Left ventricle myocardium inferior (tissue), 1 donor: ENCODE data around the gene PTPRM. TPM values are rescaled to one million over a fixed set of nuclear protein-coding genes. Genes with fewer than 3 reads are reported as not detected.

Source experiments
- DNase-seq: peaks from one replicate; pipeline ENCODE4 v3.0.0-alpha.2; 2020
- H3K27ac ChIP-seq: fragments of 200-600 bp; replicated peaks from 2 replicates; pipeline ENCODE4 v1.8.0; 2021
- H3K27me3 ChIP-seq: fragments of 200-600 bp; 2 replicates; pipeline ENCODE4 v1.8.0; 2021; ENCODE audit warnings: low read depth
- H3K36me3 ChIP-seq: fragments of 200-600 bp; 2 replicates; pipeline ENCODE4 v1.8.0; 2021
- H3K4me1 ChIP-seq: fragments of 200-600 bp; 2 replicates; pipeline ENCODE4 v1.8.0; 2021
- H3K4me3 ChIP-seq: fragments of 200-600 bp; 2 replicates; pipeline ENCODE4 v1.8.0; 2021; ENCODE audit warnings: mild to moderate bottlenecking, moderate library complexity
- H3K9me3 ChIP-seq: fragments of 200-600 bp; replicated peaks from 2 replicates; pipeline ENCODE4 v1.8.0; 2021
- intact Hi-C: fragments of 100-400 bp; cut with micrococcal nuclease; formaldehyde crosslinking; loops from one replicate; pipeline ENCODE4 v1.11.0; 2022
- total RNA-seq: library from RNA; stranded (reverse); fragmentation: NEBNext Ultra II Directional; extraction: Animal tissue kit (Norgen Biotek cat#: 25700); gene quantifications from one replicate; pipeline ENCODE4 v1.2.1, GENCODE V29; 2021
- TF ChIP-seq, protein P1 (sequence below): fragments of 200-600 bp; IDR thresholded peaks from 2 replicates; pipeline ENCODE4 v1.8.0; 2021; ENCODE audit warnings: antibody characterized with exemption, mild to moderate bottlenecking, borderline replicate concordance
- donor health status: DM: no; HTN: yes; CAD: no; lungs with severe emphysema.

Gene PTPRM
- total RNA-seq, 1 donor from 2014 or later: 132 TPM

DNA sequence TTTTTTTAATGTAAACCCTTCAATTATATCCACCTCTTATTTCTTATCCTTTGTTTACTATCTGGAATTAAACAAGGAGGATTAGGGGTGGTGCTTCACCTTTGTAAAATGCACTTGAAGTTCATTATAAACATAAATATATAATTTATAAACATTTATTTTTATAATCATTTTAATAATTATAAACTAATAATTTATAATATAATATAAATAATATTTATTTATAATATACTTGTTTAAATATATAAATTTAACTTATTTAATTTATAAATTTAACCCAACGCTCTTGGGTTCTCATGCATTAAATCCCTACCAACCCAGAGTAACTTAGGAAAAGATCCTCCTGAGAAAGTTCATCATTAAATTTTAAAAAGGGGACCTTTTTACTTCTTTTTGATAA lies 452.5 kb downstream of the PTPRM start:
- no peak overlapping the region for H3K27ac ChIP-seq
- H3K36me3 ChIP-seq: no peaks in the 10 kb centered on the region

DNA sequence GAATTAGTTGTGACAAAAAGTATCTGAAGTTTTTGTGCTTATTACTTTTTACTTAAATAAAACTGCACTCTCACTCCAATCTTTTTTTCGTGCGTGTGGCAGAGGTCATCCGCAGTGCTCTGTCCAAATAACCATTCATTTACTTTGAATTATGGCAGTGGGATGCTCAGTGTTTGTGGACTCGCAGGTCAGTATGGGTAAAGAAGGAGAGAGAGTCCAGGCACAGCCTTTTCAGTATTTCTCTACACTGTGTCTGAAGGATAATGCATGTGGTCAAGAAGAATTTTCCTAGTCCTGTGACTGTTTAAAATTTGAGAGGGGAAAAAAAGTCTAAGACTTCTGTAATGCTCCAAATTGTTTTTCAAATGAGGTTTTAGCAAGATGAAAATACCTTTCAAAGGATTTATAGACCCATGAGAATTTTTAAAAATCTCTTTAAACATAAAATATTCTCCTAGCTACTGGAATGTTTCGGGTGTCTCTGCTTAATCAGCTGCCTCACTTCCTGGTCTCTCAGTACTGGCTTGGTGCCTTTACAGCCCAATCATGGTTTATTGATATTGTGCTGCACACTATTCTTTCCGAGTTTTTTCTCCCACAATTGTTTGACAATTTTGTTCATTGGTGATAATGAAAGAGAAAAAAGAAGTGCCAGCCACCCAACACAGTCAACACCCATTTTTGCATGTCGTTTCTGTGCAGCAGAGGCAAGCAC lies 453.2 kb downstream of the PTPRM start:
- Histone ChIP-seq H3K4me3 (no peak overlapping the region), H3K9me3 (no peaks in the 10 kb centered on the region), H3K27me3 (no peaks in the 10 kb centered on the region), H3K4me1 (peaks cover 9% of the 10 kb centered on the region), H3K36me3 (no peaks in the 10 kb centered on the region), H3K27ac (no peak overlapping the region)
- no peak for DNase-seq
- TF ChIP-seq, protein P1, sequence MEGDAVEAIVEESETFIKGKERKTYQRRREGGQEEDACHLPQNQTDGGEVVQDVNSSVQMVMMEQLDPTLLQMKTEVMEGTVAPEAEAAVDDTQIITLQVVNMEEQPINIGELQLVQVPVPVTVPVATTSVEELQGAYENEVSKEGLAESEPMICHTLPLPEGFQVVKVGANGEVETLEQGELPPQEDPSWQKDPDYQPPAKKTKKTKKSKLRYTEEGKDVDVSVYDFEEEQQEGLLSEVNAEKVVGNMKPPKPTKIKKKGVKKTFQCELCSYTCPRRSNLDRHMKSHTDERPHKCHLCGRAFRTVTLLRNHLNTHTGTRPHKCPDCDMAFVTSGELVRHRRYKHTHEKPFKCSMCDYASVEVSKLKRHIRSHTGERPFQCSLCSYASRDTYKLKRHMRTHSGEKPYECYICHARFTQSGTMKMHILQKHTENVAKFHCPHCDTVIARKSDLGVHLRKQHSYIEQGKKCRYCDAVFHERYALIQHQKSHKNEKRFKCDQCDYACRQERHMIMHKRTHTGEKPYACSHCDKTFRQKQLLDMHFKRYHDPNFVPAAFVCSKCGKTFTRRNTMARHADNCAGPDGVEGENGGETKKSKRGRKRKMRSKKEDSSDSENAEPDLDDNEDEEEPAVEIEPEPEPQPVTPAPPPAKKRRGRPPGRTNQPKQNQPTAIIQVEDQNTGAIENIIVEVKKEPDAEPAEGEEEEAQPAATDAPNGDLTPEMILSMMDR: no peak
- intact Hi-C loops: no loop called here

More for the DNA sequence above, 452.5 kb downstream of the PTPRM start:
- Histone ChIP-seq H3K4me3 (no peak overlapping the region), H3K9me3 (no peaks in the 10 kb centered on the region), H3K4me1 (peaks cover 9% of the 10 kb centered on the region), H3K27me3 (no peaks in the 10 kb centered on the region)
- intact Hi-C loops: no loop called here
- DNase-seq: no peak
- TF ChIP-seq, protein P1: no peak

DNA sequence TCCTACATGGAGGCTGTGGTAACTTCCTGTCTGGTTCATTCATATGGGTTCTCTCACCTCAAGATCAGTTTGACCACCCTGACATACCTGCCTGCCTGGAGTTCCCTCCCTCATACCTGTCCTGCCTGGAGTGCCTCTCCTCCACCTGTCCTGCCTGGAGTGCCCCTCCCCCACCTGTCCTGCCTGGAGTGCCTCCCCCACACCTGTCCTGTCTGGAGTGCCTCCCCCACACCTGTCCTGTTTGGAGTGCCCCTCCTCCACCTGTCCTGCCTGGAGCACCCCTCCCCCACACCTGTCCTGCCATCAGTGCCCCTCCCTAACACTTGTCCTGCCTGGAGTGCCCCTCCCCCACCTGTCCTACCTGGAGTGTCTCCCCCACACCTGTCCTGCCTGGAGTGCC lies 461.9 kb downstream of the PTPRM start:
- intact Hi-C loops: no loop called here
- no peak for DNase-seq
- no peak overlapping the region for H3K27ac ChIP-seq
- H3K27me3 ChIP-seq: no peaks in the 10 kb centered on the region
- peaks cover 26% of the 10 kb centered on the region for H3K4me1 ChIP-seq
- no peaks in the 10 kb centered on the region for H3K36me3 ChIP-seq
- H3K4me3 ChIP-seq: no peak overlapping the region
- TF ChIP-seq, protein P1: no peak
- H3K9me3 ChIP-seq: no peaks in the 10 kb centered on the region

DNA sequence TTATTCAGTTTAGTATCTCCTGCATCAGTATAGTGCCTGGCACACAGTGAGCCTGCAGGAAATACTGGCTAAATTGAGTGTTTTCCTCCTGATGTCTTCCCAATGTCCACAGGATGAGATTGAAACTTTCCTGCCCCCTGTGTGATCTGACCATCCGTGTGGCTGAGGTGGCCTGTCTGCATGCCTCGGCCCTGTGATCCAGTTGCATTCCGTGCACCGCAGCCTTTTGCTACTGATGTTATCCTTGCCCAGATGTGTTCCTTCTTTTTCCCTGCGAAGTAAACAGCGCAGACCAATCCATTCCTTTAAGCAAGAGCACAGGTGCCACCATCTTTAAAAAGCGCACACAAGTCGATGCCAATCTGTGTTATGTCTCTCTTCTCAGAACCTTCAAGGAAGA lies 462.6 kb downstream of the PTPRM start:
- Histone ChIP-seq H3K36me3 (no peaks in the 10 kb centered on the region), H3K9me3 (peaks cover 4% of the 10 kb centered on the region), H3K4me3 (no peak overlapping the region), H3K27ac (no peak overlapping the region), H3K27me3 (no peaks in the 10 kb centered on the region), H3K4me1 (peaks cover 23% of the 10 kb centered on the region)
- DNase-seq: no peak
- intact Hi-C loops: no loop called here
- TF ChIP-seq, protein P1: no peak

DNA sequence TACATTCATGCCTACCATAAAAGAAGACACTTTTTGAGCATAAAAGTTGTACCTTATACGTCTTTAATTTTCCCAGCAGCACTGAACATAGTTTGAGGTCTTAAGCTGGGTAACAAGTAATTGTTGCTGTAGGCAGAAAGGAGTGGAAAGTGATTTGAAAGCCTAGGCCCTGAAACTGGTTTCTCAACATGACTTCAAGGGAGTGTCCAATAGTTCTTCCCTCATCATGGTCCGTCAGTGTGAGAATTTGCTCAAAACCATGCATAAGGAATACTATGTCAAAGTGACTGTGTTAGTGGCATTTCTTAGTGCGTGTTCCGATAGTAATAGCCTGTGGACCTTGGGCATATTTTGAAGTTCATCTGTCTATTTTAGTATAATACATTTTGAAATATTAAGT lies 463.1 kb downstream of the PTPRM start:
- H3K27ac ChIP-seq: no peak overlapping the region

More for the DNA sequence above, 463.1 kb downstream of the PTPRM start:
- intact Hi-C loops: no loop called here
- TF ChIP-seq, protein P1: no peak
- Histone ChIP-seq H3K27me3 (no peaks in the 10 kb centered on the region), H3K4me1 (peaks cover 23% of the 10 kb centered on the region), H3K4me3 (no peak overlapping the region), H3K36me3 (no peaks in the 10 kb centered on the region), H3K9me3 (peaks cover 5% of the 10 kb centered on the region)
- no peak for DNase-seq
